Panc1 (cell line): ENCODE results near the gene CLCN7. TPM values are rescaled to one million over a fixed set of nuclear protein-coding genes. Genes with fewer than 3 reads are reported as not detected.

Experiments used
- ATAC-seq: fragments of 200-7000 bp; cut with Tn5 transposase; 2 replicates; pipeline ENCODE4 v1.9.1; 2020; ENCODE audit warnings: mild to moderate bottlenecking, moderate library complexity
- BruUV-seq: library from RNA; stranded (reverse); fragments of 400-500 nt; replicated peaks from 2 replicates; lab custom pipeline; 2021; lab: Mats Ljungman, UMichigan
- CTCF ChIA-PET: fragments of 300-600 bp; sonication (Branson Sonifier 250); formaldehyde crosslinking; loops from one replicate; lab custom pipeline; 2022; ENCODE audit warnings: antibody characterized with exemption; lab: Charles Lee
- POLR2A ChIA-PET: fragments of 300-600 bp; sonication (Branson Sonifier 250); formaldehyde crosslinking; loops from one replicate; lab custom pipeline; 2022; ENCODE audit warnings: antibody characterized with exemption; lab: Charles Lee
- DNase-seq: peaks from one replicate; pipeline ENCODE4 v3.0.0-alpha.2; 2010; ENCODE audit warnings: low read depth, low spot score
- H3K27ac ChIP-seq: 2 replicates; pipeline ENCODE4 v1.5.1; 2011; ENCODE audit warnings: mild to moderate bottlenecking, low read length, inconsistent platforms
- H3K27me3 ChIP-seq: fragments of 200-500 bp; sonication (Bioruptor generic); 2 replicates; pipeline ENCODE4 v1.6.0; 2014; ENCODE audit warnings: low read length, inconsistent platforms; ENCODE audit not compliant: control insufficient read depth, insufficient read depth
- H3K36me3 ChIP-seq: fragments of 200-500 bp; sonication (Bioruptor generic); 2 replicates; pipeline ENCODE4 v1.5.1; 2014; ENCODE audit warnings: inconsistent platforms, mild to moderate bottlenecking, low read length, moderate library complexity; ENCODE audit not compliant: control insufficient read depth, insufficient read depth
- H3K4me1 ChIP-seq: 2 replicates; pipeline ENCODE4 v1.5.1; 2011; ENCODE audit warnings: inconsistent platforms, mild to moderate bottlenecking, low read length, moderate library complexity; ENCODE audit not compliant: control insufficient read depth, insufficient read depth
- H3K4me3 ChIP-seq, 2 experiments: 2 replicates each; pipeline ENCODE4 v1.5.1; 2011 to 2012; ENCODE audit warnings: low read depth in 2 of 2, low read length in 2 of 2, mild to moderate bottlenecking in 2 of 2, inconsistent platforms in 1 of 2, moderate library complexity in 1 of 2
- H3K9me3 ChIP-seq: fragments of 200-500 bp; sonication (Bioruptor generic); 2 replicates; pipeline ENCODE4 v1.5.1; 2014; ENCODE audit warnings: low read depth, mild to moderate bottlenecking, inconsistent platforms, low read length, moderate library complexity; ENCODE audit not compliant: control insufficient read depth, insufficient read depth
- CTCF ChIP-seq: fragments of 450-650 bp; IDR thresholded peaks from 2 replicates; pipeline ENCODE4 v1.5.1; 2017; ENCODE audit warnings: mild to moderate bottlenecking
- POLR2AphosphoS5 ChIP-seq: IDR thresholded peaks from 2 replicates; pipeline ENCODE4 v1.6.1; 2012; ENCODE audit warnings: mild to moderate bottlenecking, low read depth, low read length, moderate library complexity
- REST ChIP-seq, 2 experiments: IDR thresholded peaks; 2 replicates each; pipeline ENCODE4 v1.6.1; 2011 to 2012; ENCODE audit warnings: low read depth in 2 of 2, control low read depth in 1 of 2, low read length in 1 of 2, mild to moderate bottlenecking in 1 of 2, moderate library complexity in 1 of 2; ENCODE audit not compliant: insufficient read depth in 1 of 2
- SIN3A ChIP-seq: IDR thresholded peaks from 2 replicates; pipeline ENCODE4 v1.6.1; 2012; ENCODE audit warnings: low read depth, mild to moderate bottlenecking, low read length, moderate library complexity, borderline replicate concordance; ENCODE audit not compliant: insufficient read depth
- TCF7L2 ChIP-seq: IDR thresholded peaks from 2 replicates; pipeline ENCODE4 v1.6.1; 2011; ENCODE audit warnings: mild to moderate bottlenecking, low read depth, low read length, inconsistent platforms
- in situ Hi-C: cut with HindIII; loops from 2 replicates; pipeline ENCODE4 v1.10.0; 2016; ENCODE audit warnings: low sequenced_read_pairs, low pct_unique_long_range_greater_than_20kb
- intact Hi-C: fragments of 100-400 bp; cut with micrococcal nuclease; formaldehyde crosslinking; loops from one replicate; pipeline ENCODE4 v1.10.0; 2022; ENCODE audit not compliant: unreplicated experiment
- total RNA-seq: library from RNA; stranded (reverse); gene quantifications from one replicate; pipeline ENCODE4 v1.2.1, GENCODE V29; 2021; ENCODE audit not compliant: unreplicated experiment

Gene CLCN7
- total RNA-seq, 1 experiment from 2014 or later, result 179 TPM

- Histone ChIP-seq H3K27ac (no peak overlapping the region), H3K36me3 (no peaks in the 10 kb centered on the region), H3K4me1 (no peaks in the 10 kb centered on the region), H3K4me3 (no peak overlapping the region), H3K27me3 (no peaks in the 10 kb centered on the region), H3K9me3 (no peaks in the 10 kb centered on the region)
- in situ Hi-C loops (no loop called here), intact Hi-C loops (no loop called here)
- ATAC-seq (no peak), DNase-seq (no peak)
- ChIA-PET CTCF (no interaction called here), POLR2A (no interaction called here)
- TF ChIP-seq CTCF (no peak), REST (IDR thresholded peaks at IDR 0.05; ENCODE audit: insufficient read depth in 1 of 2, low read depth in 2 of 2, low read length in 1 of 2) (no peak), POLR2AphosphoS5 (no peak), SIN3A (no peak), TCF7L2 (no peak)
- BruUV-seq, result no TSS peak
These were observed 25.1 kb upstream of the CLCN7 start for GRCh38 chr16:1499756-1500464.

- H3K36me3 ChIP-seq, result no peaks in the 10 kb centered on the region
- DNase-seq (no peak), ATAC-seq (no peak)
- H3K9me3 ChIP-seq, result no peaks in the 10 kb centered on the region
- in situ Hi-C loops, result no loop called here
- POLR2A ChIA-PET, result no interaction called here
- no peak for TF ChIP-seq REST (IDR thresholded peaks at IDR 0.05; ENCODE audit: insufficient read depth in 1 of 2, low read depth in 2 of 2, low read length in 1 of 2)
- TF ChIP-seq SIN3A, result no peak
- no peak for TF ChIP-seq CTCF
- TF ChIP-seq TCF7L2, result no peak
- TF ChIP-seq POLR2AphosphoS5, result no peak
- BruUV-seq, result no TSS peak
- no peak overlapping the region for H3K27ac ChIP-seq
- intact Hi-C loops, result no loop called here
- CTCF ChIA-PET, result no interaction called here
- peaks cover 6% of the 10 kb centered on the region for H3K4me1 ChIP-seq
- H3K27me3 ChIP-seq, result no peaks in the 10 kb centered on the region
- H3K4me3 ChIP-seq, result no peak overlapping the region
These were observed 24.3 kb upstream of the CLCN7 start for GRCh38 chr16:1498899-1499676.
